Renal cortex interstitium (tissue), 11 donors: ENCODE measurements around the gene EFEMP2. TPM values are rescaled to one million over a fixed set of nuclear protein-coding genes. Genes with fewer than 3 reads are reported as not detected.
"Not testable (repeated sequence)": the region's sequence is repeated elsewhere in the genome, so short reads cannot be mapped to it uniquely, and the experiment has no call there.

Experiments used
- DNase-seq, 11 donors: peaks; one replicate each; pipeline ENCODE4 v3.0.0-alpha.2; 2013; ENCODE audit warnings: low read depth in 9 of 11, low spot score in 4 of 11; ENCODE audit errors: extremely low read depth in 1 of 11
- polyA plus RNA-seq, 3 donors: library from polyadenylated mRNA; unstranded; fragments of 120-200 nt; gene quantifications; one replicate each; pipeline ENCODE4 v1.2.1, GENCODE V29; 2013; ENCODE audit not compliant: insufficient read length in 3 of 3

Gene EFEMP2
- polyA plus RNA-seq, 3 donors = 87.9 to 129 (median 127) TPM

DNA sequence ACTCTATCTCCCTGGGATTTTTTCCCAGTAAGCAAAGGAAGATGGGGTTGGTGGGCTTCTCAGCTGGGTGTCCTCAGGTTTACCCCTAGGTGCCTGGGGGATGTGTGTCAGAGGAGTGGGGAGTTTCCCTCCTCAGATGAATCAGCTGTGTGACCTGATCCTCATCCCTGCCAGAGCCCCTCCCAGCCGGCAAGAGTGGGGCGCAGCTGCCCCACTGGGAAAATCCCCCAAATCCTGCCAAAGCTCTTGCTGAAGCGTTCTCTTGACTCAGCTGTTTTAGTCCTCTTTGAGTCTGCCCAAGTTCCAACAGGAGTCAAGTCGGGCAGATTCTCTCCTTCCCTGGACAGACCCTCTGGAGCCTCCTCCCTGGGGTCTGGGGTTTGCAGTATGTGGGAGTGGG is 40.2 kb upstream of the EFEMP2 start:
- DNase-seq = no peak

DNA sequence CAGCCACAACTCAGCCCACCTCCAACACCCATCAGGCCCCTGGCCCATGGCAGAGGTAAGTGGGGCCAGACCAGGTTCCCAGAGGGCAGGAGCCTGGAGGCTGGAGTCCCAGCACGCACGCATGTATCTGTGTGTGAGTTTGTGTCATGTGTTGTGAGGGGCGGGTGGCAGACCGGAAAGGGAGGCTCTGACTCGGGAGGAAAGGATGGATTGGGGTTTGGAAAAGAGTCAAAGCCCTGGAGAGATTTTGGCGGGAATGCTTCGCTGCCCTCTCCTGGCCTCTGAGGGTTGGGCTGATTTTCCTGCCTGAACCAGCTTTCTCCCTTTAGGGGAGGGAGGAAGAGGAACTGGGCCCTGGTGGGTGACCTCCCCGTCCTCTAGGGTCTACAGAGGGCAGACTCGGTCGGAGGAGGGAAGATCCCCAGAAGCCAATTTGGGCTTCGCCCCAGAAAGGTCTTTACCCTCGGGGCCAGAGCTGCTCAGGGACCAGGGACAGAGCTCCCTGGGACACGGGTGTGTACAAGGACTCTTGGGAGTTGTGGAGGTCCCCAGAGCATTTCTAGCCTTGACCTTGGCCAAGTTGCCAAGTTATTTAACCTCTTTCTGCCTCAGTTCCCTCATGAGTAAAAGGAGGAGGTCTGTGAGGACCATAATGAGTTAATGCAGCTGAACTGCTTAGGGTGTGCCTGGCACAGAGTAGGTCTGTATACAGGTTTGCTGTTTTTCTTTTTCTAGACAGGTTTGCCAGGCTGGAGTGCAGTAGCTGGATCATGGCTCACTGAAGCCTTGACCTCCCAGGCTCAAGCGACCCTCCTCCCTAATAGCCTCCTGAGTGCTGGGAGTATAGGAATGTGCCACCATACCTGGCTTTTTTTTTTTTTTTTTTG is 39.3 kb upstream of the EFEMP2 start:
- no peak for DNase-seq

GRCh38 chr11:65907878-65908277 is 35.3 kb upstream of the EFEMP2 start:
- no peak for DNase-seq

DNA sequence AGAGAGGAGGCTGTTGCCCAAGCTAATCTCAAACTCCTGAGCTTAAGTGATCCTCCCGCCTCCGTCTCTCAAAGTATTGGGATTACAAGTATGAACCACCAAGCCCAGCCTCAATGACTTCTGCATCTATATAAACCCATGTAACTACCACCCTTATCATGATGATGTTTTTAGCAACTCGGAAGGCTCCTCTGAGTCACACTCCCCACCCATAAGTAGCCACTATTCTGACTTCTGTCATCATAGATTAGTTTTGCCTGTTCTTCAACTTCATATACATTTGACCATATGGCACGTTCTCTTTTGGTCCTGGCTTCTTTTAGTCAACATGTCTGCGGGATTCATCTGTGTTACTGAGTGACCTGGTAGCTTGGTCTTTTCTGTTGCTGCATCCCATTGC is 34.0 kb upstream of the EFEMP2 start:
- DNase-seq = no peak

DNA sequence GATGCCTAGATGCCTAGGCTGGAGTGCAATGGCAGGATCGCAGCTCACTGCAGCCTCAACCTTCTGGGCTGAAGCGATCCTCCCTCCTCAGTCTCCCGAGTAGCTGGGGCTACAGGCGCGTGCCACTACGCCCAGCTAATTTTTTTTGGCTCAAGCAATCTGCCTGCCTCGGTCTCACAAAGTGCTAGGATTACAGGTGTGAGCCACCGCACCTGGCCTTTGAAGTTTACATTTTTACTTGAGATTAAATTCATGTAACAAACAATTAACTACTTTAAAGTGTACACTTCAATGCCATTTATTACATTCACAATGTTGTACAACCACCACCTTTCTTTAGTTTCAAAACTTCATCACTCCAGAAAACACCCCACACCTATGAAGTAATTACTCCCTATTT is 31.1 kb upstream of the EFEMP2 start:
- no peak for DNase-seq

GRCh38 chr11:65903068-65903481 is 30.5 kb upstream of the EFEMP2 start:
- DNase-seq = no peak

DNA sequence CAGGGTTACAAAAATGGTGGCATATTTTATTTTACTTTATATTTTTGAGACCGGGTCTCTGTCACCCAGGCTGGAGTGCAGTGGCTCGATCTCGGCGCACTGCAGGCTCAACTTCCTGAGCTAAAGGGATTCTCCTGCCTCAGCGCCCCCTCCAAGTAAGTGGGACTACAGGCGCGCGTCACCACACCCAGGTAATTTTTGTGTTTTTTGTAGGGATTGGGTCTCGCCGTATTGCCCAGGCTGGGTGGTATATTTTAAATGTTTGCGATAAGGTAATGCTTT is 28.2 kb upstream of the EFEMP2 start:
- DNase-seq = no peak

DNA sequence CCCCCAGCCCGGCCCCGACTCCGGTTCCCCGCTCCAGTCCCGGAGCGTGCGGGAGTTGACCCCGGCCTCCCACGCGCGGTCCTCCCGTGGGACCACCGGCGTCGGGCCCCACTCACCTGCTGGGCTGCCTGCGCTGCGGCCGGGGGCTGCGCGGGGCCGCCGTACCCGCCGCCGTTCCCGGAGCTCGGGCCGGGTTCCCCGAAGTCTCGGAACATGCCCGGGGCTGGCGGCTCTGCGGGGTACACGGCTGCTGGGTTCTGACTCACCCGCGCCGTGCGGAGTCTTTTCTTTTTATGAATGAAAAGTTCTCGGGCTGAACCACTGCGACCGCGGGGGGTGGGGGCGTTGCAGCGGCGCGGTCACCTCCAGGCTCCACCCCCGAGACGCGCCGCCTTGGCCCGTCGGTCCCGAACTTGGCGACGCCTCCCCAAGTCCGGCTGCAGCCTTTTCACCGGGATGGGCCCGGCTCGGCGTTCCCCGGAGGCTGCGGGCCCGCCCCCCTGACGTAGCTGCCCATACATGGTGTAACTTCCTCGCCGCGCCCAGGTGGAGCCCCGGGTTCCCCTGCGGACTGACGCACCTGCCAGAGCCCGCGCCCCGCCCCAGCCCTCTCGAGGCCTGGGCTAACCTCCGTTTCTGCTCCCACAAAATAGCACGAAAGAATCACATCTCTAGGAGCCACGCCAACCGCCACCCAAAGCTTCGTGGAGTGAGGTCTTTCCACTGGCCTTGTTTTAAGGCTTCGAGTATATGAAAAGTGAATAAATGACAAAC is 27.7 kb upstream of the EFEMP2 start, which contains the start of gene FOSL1:
Gene FOSL1 (minus strand): TSS at position 264 of the 774 bp plus-strand sequence. CDS start 49 bp downstream, at position 215.
- no peak for DNase-seq

DNA sequence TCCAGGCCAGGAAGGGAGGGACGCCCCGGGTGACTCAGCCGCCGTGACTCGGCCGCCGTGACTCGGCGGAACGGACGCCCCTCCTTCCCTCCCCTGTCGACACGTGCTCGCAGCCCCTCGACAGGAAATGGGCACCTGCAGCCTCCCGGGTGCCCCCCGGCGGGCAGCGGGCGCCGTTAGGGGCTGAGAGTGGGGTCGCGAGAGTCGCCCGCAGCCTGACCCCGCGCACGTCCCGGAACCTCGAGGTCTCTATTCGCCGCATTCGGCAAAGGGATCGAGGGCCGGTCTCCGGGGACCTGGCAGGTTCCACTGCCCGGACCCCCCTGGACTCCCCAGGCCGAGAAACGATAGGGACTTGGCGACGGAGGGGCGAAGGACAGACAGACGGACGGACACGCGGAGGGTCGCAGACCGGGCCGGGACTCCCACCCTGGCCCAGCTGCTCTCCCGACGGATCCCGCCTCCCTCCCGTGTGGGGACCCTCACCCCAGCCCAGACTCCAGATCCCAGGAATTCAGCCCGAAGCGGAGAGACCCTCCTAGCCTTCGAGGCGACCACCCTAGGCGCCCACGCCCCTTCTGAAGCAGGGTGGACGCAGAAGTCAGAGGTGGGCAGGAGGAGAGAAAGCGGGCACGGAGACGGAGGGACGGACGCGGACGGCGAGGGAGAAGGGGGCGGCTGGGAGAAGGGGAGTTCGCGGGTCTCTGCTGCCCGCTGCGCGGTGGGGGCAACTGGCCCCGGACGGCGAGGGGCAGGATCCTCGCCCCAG is 26.9 kb upstream of the EFEMP2 start:
- no peak for DNase-seq

DNA sequence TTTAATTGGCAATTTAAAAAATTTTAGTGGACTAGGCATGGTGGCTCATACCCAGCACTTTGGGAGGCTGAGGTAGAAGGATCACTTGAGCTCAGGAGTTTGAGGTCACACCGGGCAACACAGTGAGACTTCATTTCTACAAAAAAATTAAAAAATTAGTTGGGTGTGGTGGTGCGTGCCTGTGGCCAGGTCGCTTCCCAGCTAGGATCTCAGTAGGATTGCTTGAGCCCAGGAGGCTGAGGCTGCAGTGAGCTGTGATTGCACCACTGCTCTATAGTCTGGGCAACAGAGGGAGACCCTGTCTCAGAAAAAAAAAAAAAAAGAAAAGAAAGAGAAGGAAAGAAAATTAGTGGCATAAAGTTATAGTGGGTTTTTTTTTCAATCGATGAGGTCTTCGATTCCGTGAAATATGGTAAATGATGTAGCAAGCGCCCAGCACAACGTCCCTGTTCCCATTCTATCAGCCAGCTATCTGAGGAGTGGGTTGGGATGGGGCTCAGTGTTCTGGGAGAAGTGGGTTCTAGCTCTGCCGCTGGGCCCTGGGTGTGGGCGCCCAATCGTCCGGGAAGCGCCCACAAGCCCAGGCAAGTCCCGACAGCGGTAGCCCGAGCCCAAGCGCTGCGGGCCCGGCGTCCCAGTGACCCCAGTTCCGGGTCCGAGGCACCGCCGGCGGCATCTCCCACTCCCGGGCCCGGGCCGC is 26.2 kb upstream of the EFEMP2 start:
- no peak for DNase-seq

DNA sequence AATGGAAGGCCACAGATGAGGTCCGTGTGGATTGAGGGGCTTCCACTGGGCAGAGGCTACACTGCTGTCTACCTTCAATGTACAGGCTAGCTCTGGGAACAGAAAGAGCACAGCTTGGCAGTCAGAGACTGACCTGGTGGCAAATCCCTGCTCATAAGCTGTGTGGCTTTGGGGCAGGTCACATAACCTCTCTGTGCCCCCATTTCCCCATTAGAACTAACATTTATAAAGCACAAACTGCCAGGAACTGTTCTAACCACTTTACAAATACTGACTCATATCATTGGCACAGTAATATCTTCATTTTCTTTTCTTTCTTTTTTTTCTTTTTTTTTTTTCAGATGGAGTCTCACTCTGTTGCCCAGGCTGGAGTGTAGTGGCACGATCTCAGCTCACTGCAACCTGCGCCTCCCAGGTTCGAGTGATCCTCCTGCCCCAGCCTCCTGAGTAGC is 24.4 kb upstream of the EFEMP2 start:
- no peak for DNase-seq

- DNase-seq = no peak
Measured at GRCh38 chr11:65896034-65896999, 23.7 kb upstream of the EFEMP2 start.

GRCh38 chr11:65895482-65895981 is 22.9 kb upstream of the EFEMP2 start:
- DNase-seq = no peak

DNA sequence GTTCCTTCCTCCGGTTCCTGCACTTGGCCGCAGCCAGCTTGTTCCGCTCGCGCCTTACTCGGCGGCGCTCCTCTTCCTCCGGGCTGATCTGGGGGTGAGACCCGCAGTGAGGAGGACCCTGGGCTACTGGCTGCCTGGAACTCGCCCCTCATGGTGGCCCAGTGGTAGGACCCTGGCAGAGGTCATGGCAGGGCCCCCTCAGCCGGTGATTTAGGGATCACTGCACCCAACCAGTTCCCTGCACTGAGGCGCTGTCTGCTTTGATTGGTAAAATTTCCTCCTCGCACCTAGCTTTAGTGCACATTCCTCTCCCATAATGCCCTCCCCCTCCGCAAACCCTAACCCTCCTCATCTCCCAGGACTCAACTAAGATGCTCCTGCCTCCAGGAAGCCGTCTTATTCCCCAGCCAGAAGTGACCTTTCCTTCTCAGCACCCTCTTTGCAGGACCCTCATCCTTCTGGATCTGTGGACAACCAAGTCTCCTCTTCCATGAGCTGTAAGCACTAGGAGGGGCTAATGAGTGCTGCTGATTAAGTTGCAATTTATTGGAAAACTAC is 21.5 kb upstream of the EFEMP2 start:
- no peak for DNase-seq

DNA sequence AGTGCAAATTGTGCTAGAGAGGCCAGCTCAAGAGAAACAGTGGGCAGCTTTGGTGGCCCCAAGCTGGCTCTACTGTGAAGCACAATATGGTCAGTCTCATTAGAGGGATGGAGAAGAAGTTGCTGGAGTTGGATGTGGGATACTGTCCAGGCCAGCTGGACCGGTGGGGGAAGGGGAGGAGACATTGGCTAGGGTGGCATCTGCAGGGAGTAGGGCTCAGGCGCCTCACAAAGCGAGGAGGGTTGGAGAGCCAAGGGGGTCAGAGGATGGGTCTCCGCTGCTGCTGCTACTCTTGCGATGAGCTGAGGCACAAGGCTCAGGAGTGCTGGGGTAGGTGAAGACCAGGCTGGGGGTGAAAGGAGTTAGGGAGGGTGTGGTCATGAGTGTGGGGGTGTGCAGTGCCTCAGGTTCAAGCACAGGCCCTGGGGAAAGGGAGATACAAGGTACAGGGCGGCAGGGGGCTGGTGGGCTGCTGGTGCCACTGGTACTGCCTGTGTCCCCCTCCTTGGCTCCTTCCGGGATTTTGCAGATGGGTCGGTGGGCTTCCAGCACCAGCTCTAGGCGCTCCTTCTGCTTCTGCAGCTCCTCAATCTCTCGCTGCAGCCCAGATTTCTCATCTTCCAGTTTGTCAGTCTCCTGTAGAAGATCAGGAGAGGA is 20.2 kb upstream of the EFEMP2 start:
- no peak for DNase-seq

DNA sequence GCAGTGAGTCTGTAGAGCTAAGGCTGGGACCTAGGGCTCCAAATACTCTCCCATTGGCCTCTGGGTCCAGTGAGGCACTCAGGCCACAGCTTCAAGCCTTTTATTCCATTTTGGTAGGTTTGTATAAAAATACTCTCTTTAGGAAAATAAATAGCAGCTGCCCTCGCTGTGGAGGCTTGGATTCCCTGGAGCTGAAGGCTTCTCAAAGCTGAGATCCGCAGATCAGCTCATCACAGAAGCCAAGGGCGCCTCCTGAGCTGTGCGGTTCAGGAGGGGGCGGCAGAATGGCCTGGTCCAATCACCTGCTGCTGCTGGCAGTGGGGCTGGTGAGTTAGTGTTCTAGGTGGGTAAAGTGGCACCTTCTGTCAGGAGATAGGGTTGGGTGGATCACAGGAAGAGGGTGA is 19.5 kb upstream of the EFEMP2 start:
- DNase-seq = not testable (repeated sequence)
